Mesothelial cell of epicardium (in vitro differentiated cells): ENCODE data around the gene KLHDC7A. TPM values are rescaled to one million over a fixed set of nuclear protein-coding genes. Genes with fewer than 3 reads are reported as not detected.

ENCODE experiments used
- DNase-seq, 2 experiments: peaks; one replicate each; pipeline ENCODE4 v3.0.0; 2021; ENCODE audit warnings: low spot score in 2 of 2; ENCODE audit not compliant: unreplicated experiment in 2 of 2
- H3K27ac Mint-ChIP-seq: 2 replicates; pipeline ENCODE4 v1.8.0; 2021; ENCODE audit warnings: mixed read lengths
- H3K27me3 Mint-ChIP-seq: 2 replicates; pipeline ENCODE4 v1.8.0; 2021; ENCODE audit warnings: low read depth, mixed read lengths
- H3K36me3 Mint-ChIP-seq: 2 replicates; pipeline ENCODE4 v1.8.0; 2021; ENCODE audit warnings: mixed read lengths
- H3K4me1 Mint-ChIP-seq: 2 replicates; pipeline ENCODE4 v1.8.0; 2021; ENCODE audit warnings: mixed read lengths
- H3K4me3 Mint-ChIP-seq: 2 replicates; pipeline ENCODE4 v1.8.0; 2021; ENCODE audit warnings: mild to moderate bottlenecking, moderate library complexity, mixed read lengths
- H3K9me3 Mint-ChIP-seq: 2 replicates; pipeline ENCODE4 v1.8.0; 2021; ENCODE audit warnings: mixed read lengths
- total RNA-seq: library from RNA; stranded (reverse); gene quantifications from 3 replicates; pipeline ENCODE4 v1.2.1, GENCODE V29; 2021
- TF ChIP-seq, protein P1 (sequence below): fragments of 200-600 bp; sonication (generic); IDR thresholded peaks from one replicate; pipeline ENCODE4 v1.5.0; 2021; ENCODE audit warnings: antibody characterized with exemption; ENCODE audit not compliant: unreplicated experiment

Gene KLHDC7A
- total RNA-seq, 1 donor from 2014 or later = 0.04 TPM

DNA sequence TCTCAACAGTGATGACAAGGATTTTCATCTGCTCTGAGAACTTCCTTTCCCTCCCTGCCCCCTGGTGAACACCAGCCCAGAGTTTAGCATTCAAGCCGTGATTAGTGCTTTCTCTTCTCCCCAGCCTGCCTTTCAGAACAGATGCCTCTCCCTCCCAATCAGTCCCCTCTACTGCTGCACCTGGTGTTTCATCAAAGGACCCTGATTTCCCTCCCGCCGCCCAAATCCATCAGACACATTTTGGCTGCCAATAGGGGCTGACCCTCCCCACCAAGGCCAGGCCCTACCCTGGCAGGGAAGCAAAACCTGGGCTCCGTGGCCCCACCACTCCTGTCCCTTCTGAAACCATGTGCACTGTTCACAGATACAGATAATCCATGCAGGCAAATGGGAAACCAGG is 34.0 kb upstream of the KLHDC7A start:
- Mint-ChIP-seq H3K27ac (no peak overlapping the region), H3K4me3 (no peak overlapping the region)
- TF ChIP-seq, protein P1, sequence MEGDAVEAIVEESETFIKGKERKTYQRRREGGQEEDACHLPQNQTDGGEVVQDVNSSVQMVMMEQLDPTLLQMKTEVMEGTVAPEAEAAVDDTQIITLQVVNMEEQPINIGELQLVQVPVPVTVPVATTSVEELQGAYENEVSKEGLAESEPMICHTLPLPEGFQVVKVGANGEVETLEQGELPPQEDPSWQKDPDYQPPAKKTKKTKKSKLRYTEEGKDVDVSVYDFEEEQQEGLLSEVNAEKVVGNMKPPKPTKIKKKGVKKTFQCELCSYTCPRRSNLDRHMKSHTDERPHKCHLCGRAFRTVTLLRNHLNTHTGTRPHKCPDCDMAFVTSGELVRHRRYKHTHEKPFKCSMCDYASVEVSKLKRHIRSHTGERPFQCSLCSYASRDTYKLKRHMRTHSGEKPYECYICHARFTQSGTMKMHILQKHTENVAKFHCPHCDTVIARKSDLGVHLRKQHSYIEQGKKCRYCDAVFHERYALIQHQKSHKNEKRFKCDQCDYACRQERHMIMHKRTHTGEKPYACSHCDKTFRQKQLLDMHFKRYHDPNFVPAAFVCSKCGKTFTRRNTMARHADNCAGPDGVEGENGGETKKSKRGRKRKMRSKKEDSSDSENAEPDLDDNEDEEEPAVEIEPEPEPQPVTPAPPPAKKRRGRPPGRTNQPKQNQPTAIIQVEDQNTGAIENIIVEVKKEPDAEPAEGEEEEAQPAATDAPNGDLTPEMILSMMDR = no peak

GRCh38 chr1:18447509-18448220 is 33.1 kb upstream of the KLHDC7A start:
- DNase-seq = no peak
- Mint-ChIP-seq H3K9me3 (peaks cover 5% of the 10 kb centered on the region), H3K4me3 (no peak overlapping the region), H3K27ac (no peak overlapping the region), H3K4me1 (peaks cover 2% of the 10 kb centered on the region), H3K27me3 (peaks cover 27% of the 10 kb centered on the region), H3K36me3 (no peaks in the 10 kb centered on the region)
- TF ChIP-seq, protein P1 = no peak

More for the DNA sequence above, 34.0 kb upstream of the KLHDC7A start:
- no peak for DNase-seq
- Mint-ChIP-seq H3K4me1 (peaks cover 2% of the 10 kb centered on the region), H3K27me3 (peaks cover 28% of the 10 kb centered on the region), H3K36me3 (no peaks in the 10 kb centered on the region), H3K9me3 (peaks cover 5% of the 10 kb centered on the region)

GRCh38 chr1:18448889-18449288 is 31.8 kb upstream of the KLHDC7A start:
- Mint-ChIP-seq H3K9me3 (peaks cover 5% of the 10 kb centered on the region), H3K27me3 (peaks cover 27% of the 10 kb centered on the region), H3K4me3 (no peak overlapping the region), H3K4me1 (peaks cover 2% of the 10 kb centered on the region), H3K27ac (no peak overlapping the region), H3K36me3 (no peaks in the 10 kb centered on the region)
- DNase-seq = no peak
- TF ChIP-seq, protein P1 = no peak

- Mint-ChIP-seq H3K9me3 (no peaks in the 10 kb centered on the region), H3K36me3 (no peaks in the 10 kb centered on the region), H3K4me3 (no peak overlapping the region), H3K27me3 (peaks cover 32% of the 10 kb centered on the region), H3K4me1 (peaks cover under 1% of the 10 kb centered on the region), H3K27ac (no peak overlapping the region)
- TF ChIP-seq, protein P1 = no peak
- no peak for DNase-seq
These were observed 28.2 kb upstream of the KLHDC7A start for GRCh38 chr1:18452550-18452949.

GRCh38 chr1:18458133-18459092 is 22.3 kb upstream of the KLHDC7A start:
- DNase-seq = no peak
- TF ChIP-seq, protein P1 = no peak
- Mint-ChIP-seq H3K27me3 (peaks cover 54% of the 10 kb centered on the region), H3K36me3 (no peaks in the 10 kb centered on the region), H3K27ac (no peak overlapping the region), H3K4me3 (no peak overlapping the region), H3K9me3 (no peaks in the 10 kb centered on the region), H3K4me1 (no peaks in the 10 kb centered on the region)
